GM12891 (cell line): Measurements from ENCODE around the gene APBB2.

Experiments used
- POLR2A ChIP-seq: IDR thresholded peaks from 2 replicates; pipeline ENCODE4 v1.6.1; 2011; ENCODE audit warnings: low read depth, low read length, control low read depth
- POLR2AphosphoS5 ChIP-seq: IDR thresholded peaks from 2 replicates; pipeline ENCODE4 v1.6.1; 2011; ENCODE audit warnings: low read depth, low read length, control low read depth
- POU2F2 ChIP-seq: IDR thresholded peaks from 2 replicates; pipeline ENCODE4 v1.6.1; 2011; ENCODE audit warnings: low read depth, mild to moderate bottlenecking, control low read depth, low read length, moderate library complexity

- no peak for TF ChIP-seq POLR2A
- no peak for TF ChIP-seq POLR2AphosphoS5
- TF ChIP-seq POU2F2, result no peak
Measured at GRCh38 chr4:41092128-41092527, 122.2 kb downstream of the APBB2 start.
